T1000 (cell line): ENCODE measurements around the gene USP40.
A peak's percentile ranks its signal among the peaks of the same experiment; 100 is the strongest.

ENCODE experiments used
- DNase-seq: peaks from one replicate; lab custom pipeline; 2025; ENCODE audit warnings: mixed read lengths; lab: John Stamatoyannopoulos, UW

The USP40 gene

DNA sequence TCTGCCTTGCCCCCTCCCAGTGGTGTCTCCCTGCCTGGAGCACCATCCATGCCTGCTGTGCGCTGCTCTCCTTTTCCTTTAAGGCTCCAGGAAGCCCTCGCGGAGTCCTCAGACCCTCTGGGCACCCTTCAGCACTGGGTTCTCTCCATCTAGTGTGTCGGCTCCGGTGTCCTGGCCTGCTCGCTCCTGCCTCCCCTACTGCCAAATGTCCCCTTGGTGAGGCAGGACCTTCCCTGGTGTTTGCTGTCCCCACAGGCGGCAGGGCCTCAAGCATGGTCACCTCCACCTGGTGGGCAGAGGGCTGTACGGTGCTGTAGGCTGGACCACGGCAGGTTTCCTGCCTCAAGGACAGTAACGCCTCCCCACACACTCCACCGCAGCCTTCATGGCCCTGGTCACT, 122.1 kb downstream of the USP40 start:
- no peak for DNase-seq

DNA sequence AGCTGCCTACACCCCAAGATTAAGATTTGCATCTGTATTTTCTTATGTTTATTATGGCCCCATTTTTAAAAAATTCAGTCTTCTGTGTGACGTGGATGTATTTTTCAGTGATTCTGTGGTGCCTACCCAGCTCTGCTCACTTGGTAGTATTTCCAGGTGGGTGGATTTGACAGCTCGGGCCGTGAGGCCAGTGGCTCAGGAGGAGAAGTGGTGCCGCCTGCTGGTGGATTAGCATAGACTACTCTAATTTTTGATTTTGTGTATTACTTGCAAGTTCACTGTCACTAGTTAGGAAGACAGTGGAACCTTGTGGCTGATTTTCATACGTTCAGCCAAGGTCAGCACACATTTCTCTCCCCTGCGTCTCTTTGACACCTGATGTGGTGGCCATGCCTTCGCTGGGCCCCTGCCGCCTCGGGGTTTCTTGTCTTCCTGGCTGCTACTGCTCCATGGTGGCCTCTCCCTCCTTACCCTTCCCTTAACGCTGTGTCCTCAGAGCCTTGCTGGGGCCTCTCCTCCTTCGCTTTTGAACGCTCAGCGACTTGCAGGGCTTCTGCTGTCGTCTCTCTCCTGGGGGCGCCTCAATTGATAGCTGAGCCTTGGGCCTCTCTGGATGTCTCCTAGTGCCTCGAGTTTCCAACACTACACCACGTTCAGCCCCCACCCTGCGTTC, 122.9 kb downstream of the USP40 start:
- DNase-seq = peak; percentile 31

DNA sequence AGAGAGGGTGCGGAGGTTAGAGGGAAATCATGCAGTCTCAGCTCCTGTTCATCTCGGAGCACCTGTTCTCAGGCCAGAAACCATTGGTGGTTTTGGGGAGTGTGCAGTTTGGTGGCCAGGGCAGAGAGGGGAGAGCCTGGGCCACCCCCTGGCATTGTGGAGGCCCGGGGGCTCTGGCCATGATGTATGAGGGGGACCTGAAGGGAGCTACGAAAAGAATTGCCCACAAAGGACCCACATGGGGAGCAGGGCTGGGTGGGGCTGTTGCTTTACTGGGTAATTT, 124.6 kb downstream of the USP40 start:
- DNase-seq = no peak

DNA sequence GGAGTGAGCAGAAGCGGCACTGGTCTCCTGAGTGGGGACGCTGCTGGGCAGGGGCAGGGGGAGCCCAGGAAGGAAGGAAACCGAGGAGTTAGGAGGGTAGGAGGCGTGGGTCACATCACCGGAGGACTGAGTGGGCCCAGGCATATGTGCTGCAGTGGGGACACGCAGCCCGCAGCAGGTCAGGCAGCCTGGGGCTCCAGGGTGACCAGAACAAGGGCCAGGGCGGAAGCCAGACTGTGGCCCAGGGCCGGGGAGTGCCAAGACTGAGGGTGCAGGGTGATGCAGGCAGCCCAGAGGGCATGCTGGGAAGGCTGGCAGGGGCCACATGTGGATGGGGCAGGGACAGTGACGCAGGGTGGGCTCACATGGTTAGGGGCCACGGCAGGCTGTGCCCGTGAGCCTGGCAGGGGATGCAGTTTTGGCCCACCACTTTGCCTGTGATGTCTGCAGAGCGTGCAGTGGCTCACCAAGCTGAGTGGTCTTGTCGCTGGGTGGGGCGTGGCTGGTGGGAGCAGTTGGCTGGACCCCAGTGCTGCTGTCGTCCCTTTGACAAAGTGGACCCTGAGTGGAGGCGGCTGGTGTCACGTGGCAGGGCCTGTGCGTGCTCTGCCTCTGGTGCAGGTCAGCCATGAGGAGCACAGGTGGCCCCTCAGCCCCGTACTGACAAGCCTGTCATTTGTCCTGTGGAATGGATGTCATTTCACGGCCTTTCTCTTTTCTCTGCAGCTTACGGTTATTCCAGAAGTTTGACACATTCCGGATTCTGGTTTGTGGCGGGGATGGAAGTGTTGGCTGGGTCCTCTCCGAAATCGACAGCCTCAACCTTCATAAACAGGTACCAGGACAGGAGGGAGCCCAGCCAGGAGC, 125.2 kb downstream of the USP40 start:
- DNase-seq = no peak

DNA sequence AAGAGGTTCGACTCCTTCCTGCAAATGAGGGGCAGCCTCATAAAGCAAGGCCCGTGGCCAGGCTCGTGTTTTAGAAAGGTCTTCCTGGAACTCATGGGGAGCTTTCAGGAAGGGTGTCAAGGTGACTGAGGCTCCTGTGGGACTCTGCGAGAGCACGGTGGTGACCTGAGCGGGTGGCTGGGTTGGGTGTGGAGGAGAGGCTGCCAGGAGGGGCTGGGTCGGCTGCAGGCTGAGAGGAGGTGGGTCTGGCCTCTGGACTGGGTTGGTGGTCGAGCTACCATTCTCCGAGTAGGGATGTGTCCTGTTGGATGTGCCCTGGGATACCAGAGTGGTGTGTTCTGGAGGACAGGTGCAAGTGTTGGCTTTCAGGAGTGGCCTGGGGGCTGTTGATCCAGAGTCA, 125.9 kb downstream of the USP40 start:
- DNase-seq = no peak

DNA sequence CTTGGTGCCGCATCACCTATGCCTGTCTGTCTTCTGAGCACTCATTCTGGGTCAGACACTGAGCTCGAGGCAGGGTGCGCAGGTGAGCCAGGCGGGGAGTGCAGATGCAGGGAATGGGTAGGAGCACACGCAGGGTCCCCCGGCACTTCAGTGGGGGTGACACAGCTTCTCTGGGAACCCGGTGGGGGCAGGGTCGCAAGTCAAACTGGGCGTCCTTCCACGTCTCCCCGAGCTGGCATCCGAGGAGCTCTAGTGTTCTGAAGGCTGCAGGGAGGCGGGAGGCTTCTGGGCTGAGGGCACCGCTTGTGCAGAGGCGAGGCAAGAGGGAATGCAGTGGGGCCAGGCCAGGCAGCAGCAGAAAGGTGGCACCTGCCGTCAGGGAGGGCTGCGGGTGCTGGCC, 126.3 kb downstream of the USP40 start:
- no peak for DNase-seq

DNA sequence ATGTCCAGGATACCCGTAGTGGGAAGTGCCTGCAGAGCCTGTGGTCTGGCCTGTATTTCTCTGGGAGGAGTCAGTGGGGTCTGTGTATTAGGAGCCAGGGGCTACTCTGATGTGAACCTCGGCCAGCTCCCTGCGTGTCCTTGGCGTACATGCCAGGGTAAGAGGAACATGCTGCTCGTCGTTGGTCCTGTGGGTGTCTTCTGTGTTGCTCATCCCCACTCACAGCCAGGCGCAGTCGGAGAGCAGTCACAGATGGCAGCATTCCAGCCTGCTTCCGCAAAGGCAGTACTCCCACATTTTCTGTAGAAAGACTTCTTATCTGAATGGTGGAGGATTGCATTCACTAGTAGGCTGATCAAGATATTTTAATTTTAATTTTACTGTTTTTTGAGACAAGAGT, 127.4 kb downstream of the USP40 start:
- DNase-seq = no peak

DNA sequence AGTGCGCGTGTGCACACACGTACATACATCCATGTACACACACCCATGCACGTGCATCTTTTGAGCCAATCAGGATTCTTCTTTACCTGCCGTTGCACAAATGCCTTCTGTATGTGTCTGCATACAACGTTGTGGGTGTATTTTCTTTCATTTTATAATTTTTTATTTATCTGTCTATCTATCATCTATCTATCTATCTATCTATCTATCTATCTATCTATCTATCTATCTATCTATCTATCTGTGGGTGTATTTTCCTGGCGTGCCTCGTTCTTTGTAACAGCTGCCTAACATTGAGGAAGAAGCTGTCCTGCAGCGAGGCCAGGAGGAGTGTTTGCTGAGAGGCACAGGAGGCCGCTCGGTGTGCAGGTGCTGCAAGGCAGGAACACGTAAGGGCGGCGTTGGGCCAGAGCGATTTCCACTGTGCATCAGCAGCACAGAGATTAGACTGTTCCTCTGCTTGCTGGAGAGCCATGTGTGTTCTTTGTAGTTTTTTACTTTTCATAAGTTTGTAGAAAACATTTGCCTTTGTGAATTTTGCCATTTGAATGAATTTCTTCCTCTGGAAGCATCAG, 127.9 kb downstream of the USP40 start:
- DNase-seq = no peak

DNA sequence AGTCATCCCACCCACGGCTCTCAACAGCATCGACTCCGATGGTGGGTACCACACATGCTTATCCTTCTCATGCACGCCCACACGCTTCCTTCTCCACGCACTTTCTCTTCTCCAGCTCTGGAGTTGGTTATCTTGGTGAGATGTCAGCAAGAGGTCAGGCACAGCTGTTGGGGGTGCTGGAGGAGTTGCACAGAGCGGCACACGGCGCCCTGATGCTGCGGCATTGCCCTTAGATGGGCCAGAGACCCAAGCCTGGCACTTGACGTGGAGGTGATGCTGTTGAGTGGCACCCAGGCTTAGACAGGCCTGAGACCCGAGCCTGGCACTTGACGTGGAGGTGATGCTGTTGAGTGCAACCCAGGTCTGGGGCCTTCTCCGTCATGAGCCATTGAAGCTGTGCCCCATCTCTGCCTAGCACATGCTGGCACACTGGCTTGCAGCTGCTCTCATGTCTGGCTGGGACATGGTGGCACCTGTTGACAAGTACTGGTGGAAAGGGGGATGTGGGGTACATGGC, 129.1 kb downstream of the USP40 start:
- no peak for DNase-seq

DNA sequence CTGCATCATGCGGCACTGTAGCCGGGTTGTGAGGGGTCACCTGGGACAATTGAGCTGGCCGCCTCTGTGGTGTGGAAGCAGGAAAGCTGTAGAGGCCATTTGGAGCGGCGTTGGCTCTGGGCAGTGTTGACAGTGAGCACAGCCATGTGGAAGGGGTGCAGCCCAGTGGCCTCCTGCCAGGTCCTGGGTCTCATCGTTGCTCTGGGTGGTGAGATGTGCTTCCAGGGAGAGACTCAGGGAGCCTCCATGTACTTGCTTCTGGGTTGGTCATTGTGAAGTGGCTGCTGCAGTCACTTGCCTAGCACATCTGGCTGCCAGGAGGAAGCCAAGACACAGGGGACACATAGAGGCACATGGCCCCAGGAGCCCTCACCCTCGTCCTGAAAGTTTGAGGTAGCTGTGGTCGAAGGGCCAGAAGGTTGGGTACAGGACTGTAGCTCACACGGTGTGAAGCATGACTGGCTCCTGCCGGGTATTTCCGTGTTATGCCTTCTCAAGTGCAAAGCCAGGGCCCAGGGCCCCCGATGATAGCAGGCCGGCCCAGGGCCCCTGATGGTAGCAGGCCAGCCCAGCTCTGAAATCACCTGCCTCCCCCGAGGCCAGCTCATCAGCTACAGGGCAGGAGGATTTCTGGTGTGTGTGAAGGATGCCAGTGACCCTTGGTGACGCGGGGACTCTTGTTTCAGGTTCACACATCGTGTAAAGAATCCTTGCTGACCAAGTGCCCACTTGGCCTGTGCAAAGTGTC, 129.7 kb downstream of the USP40 start:
- no peak for DNase-seq

DNA sequence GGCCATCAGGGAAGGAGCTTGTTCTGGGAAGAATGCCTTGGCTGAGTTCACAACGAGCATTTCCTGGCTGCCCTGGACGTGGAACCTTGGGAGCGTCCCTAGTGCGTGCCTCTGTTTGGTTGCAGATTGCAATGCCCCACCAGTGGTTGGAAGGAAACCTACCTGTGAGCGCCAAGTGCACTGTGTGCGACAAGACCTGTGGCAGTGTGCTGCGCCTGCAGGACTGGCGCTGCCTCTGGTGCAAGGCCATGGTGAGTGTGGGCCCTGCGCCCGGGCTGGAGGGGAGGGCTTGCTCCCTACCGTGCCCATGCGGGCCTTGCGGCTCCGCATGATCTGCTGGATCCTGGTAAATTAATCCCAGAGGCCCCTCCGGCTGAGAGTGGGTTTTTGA, 130.4 kb downstream of the USP40 start:
- no peak for DNase-seq

DNA sequence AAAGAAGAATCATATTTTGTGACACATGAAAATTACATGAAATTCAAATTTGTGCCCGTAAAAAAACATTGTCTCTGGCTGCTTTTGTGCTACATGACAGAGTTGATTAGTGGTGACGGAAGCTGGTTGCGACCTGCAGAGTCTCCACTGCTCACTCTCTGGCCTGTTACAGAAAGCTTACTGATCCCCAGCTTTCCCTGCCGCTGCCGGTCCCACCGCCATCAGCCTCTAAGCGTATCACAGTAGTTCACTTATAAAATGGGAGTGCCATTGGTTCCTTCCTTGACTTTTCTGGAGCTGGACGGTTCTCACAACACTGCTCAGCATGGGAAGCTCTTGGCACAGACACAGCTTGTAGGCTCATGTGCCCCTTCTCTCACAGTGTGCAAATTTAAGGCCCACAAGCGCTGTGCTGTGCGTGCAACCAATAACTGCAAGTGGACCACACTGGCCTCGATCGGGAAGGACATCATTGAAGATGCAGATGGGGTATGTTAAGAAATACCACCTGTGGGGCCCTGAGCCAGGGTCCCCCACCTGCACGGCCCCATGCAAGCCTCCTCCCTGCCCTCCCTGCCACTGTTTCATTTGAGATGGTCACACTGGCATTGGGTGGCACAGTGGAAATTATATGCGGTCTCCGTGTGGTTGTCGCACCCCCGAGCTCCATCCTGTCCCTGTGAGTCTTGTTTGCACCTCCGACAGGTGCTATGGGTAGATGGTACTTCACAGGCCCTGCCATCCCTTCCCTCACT, 131.0 kb downstream of the USP40 start:
- DNase-seq = no peak

DNA sequence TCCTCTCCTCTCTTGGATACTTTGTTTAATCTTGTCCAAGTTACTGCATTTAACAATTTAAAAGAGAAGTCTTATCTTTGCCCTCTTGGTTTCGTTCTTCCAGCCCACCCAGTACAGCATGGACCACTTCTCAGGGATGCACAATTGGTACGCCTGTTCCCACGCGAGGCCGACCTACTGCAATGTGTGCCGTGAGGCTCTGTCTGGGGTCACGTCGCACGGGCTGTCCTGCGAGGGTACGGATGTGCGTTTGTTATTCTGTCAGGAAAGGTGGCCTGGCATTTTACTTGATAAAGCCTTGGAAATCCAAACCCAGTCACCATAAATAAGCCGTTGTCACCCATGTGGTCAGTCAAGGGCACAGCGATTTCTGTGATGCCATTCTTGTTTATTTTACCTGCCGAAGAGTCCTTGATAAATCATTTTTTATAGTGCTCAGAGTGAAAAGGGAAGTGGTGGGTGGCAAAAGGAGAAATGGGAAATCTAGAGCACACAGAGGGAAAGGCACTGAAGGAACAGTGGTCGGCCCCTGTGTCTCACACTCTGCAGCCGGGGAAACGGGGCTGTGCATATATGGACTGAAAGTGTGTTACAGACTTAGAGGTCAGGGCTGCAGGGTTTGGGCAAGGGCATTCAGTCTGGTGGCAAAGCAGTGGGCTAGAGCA, 131.8 kb downstream of the USP40 start:
- no peak for DNase-seq

DNA sequence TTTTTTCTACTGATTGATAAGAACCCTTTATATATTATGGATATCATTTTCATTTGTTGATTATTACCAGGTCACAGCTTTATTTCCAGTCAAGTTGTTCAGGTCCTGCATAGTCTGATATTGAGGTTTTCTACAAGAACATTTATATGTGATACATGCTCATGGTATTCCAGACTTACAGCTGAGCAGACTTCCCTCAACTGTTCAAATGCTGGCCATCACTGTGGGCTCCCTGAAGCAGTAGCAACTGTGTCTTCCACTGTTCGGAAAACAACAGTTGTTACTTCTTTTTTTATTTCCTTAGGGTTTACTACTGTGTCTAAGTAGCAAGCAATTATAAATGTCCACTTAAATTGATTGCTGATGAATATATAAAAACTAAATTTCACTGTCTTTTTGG, 132.8 kb downstream of the USP40 start:
- DNase-seq = no peak

DNA sequence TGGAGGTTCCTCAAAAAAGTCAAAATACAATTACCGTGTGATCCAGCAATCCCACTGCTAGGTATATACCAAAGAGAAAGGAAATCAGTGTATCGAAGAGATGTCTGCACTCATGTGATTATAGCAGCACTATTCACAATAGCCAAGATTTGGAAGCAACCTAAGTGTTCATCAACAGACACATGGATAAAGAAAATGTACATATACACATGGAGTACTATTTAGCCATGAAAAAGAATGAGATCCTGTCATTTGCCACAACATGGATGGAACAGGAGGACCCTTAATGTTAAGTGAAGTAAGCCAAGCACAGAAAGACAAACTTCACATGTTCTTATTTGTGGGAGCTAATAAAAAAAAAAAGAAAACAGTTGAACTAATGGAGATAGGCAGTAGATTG, 133.6 kb downstream of the USP40 start:
- DNase-seq = no peak

DNA sequence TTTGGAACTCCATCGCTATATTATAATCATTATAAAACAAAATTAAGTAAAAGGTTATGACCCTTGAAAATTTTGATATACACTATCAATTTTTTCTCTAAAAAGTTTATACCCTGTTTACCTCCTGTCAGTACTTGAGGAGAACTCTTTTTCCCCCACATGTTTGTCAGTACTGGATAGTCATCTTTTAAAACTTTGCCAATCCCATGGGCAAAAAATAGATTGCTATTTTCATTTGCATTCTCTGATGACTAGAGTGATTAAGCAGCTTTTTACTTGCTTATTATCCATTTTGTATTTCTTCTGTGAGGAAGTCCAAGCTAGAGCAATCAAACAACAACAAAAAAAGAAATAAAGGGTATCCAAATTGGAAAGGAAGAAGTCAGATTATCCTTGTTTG, 135.9 kb downstream of the USP40 start:
- DNase-seq = no peak

DNA sequence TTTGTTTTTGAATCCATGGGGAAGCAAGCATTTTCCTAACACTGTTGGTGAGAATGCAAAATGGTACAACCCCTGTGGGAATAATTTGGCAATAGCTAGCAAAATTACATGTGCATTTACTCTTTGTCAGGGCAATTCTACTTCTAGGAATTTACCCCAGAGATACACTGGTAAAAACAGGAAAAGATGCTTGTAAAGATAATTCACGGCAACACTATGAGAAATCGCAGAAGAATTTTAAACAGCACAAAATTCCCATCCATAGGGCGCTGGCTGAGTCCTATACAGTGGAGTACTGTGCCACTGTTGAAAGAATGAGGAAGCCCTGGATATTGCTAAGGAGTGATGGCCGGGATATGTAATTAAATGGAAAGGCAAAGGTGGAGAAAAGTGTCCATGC, 136.5 kb downstream of the USP40 start:
- DNase-seq = no peak

DNA sequence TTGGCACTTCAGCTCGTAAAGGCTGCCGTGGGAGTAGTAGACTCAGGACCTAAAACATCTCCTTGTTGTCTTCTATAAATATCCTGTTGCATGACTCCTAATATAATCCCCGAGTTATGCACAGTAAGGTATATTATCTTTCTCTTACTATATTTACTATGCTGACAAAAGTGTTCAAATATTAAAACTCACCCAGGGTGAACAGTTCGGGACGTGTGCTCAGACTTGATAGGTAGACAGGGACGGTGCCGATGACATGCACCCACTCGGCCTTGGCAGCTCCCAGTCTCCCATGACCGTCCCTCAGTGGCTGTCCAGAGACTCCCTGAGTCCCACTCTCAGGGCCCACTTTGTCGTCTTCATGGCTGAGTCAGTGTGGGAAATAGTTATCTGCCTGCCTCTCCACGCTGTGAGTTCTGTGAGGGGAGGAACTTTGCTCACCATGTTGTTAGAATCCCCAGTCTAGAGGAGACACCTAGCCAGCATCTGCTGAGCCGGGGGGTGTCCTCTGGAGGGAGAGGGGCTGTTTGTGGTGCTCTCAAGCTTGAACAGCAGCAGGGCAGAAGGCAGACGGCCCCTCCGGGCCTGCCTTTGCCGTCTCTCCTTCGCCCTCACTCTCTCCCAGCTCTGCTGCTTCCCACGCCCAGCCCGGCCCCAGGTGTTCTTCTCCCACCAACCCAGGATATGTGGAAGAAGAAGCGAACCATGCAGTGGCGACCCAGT, 137.2 kb downstream of the USP40 start:
- no peak for DNase-seq

DNA sequence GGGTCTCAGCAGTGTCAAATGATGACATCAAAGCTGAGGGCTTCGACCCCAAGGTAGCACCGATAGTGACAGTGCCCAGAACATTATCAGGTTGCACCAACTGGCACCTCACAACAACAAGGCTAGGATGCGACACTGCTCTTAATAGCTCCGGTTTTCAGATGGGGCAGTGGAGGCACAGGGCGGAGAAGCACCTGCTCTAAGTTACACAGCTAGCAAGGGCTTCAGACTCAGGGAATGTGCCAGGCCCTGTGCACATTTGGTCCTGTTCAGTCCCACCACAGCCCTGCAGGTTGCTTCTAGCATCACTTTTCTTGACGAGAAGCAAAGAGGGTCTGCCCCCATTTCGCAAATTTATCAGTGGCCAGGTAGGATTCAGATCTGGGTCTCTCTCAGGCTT, 138.1 kb downstream of the USP40 start:
- no peak for DNase-seq

DNA sequence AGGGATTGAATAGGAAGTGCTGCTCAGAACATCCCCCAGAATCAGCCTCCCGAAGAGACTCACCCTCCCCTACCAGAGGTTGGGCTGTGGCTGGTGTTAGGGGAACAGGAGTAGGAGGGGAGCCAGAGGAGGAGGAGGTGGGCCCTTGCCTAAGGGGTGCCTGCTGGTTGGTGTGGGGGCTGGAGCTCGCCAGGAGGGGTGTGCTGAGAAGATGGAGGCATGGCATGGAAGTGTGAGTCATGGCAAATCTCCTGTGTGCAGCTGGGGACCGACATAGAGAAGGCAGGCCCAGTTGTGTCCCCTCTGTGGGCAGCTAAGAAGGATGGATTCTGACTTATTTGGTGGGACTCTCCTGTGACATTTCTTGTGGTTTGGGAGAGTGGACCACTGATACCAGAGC, 138.6 kb downstream of the USP40 start:
- DNase-seq = no peak
